Activated naive CD4-positive, alpha-beta T cell treated with anti-CD3 and anti-CD28 coated beads, Interleukin-2, amount 50 U/mL, for 24 hours (primary cell): ENCODE results near the gene ASTN1.

Source experiments
- H3K27ac Mint-ChIP-seq: one replicate; pipeline ENCODE4 v1.8.0; 2021; ENCODE audit warnings: mild to moderate bottlenecking, mixed read lengths
- H3K27me3 Mint-ChIP-seq: one replicate; pipeline ENCODE4 v1.8.0; 2021; ENCODE audit warnings: mixed read lengths
- H3K36me3 Mint-ChIP-seq: one replicate; pipeline ENCODE4 v1.8.0; 2021; ENCODE audit warnings: mixed read lengths
- H3K4me1 Mint-ChIP-seq: one replicate; pipeline ENCODE4 v1.8.0; 2021; ENCODE audit warnings: mixed read lengths
- H3K4me3 Mint-ChIP-seq: one replicate; pipeline ENCODE4 v1.8.0; 2021; ENCODE audit warnings: mild to moderate bottlenecking, mixed read lengths
- H3K9me3 Mint-ChIP-seq: one replicate; pipeline ENCODE4 v1.8.0; 2021; ENCODE audit warnings: mixed read lengths

ASTN1 gene

GRCh38 chr1:176925223-176925622, 239.3 kb downstream of the ASTN1 start:
- no peak overlapping the region for H3K4me3 Mint-ChIP-seq
- H3K27ac Mint-ChIP-seq, result no peak overlapping the region
- H3K27me3 Mint-ChIP-seq, result peaks cover 2% of the 10 kb centered on the region

GRCh38 chr1:176923283-176923682, 241.2 kb downstream of the ASTN1 start:
- Mint-ChIP-seq H3K4me1 (no peaks in the 10 kb centered on the region), H3K4me3 (no peak overlapping the region), H3K36me3 (no peaks in the 10 kb centered on the region), H3K27me3 (peaks cover 4% of the 10 kb centered on the region), H3K27ac (no peak overlapping the region), H3K9me3 (peaks cover under 1% of the 10 kb centered on the region)

More at GRCh38 chr1:176925223-176925622, 239.3 kb downstream of the ASTN1 start:
- H3K36me3 Mint-ChIP-seq, result no peaks in the 10 kb centered on the region
- H3K4me1 Mint-ChIP-seq, result no peaks in the 10 kb centered on the region
- H3K9me3 Mint-ChIP-seq, result peaks cover 6% of the 10 kb centered on the region

- Mint-ChIP-seq H3K27me3 (peaks cover 4% of the 10 kb centered on the region), H3K27ac (no peak overlapping the region), H3K4me1 (no peaks in the 10 kb centered on the region), H3K4me3 (no peak overlapping the region), H3K36me3 (no peaks in the 10 kb centered on the region), H3K9me3 (peaks cover 4% of the 10 kb centered on the region)
Measured at GRCh38 chr1:176919386-176920378, 244.8 kb downstream of the ASTN1 start.

- no peaks in the 10 kb centered on the region for H3K4me1 Mint-ChIP-seq
- H3K27ac Mint-ChIP-seq, result no peak overlapping the region
- peaks cover 10% of the 10 kb centered on the region for H3K27me3 Mint-ChIP-seq
- H3K4me3 Mint-ChIP-seq, result no peak overlapping the region
- no peaks in the 10 kb centered on the region for H3K36me3 Mint-ChIP-seq
- H3K9me3 Mint-ChIP-seq, result no peaks in the 10 kb centered on the region
Measured at GRCh38 chr1:176905648-176906047, 258.9 kb downstream of the ASTN1 start.

GRCh38 chr1:176904057-176904751, 260.3 kb downstream of the ASTN1 start:
- Mint-ChIP-seq H3K36me3 (no peaks in the 10 kb centered on the region), H3K9me3 (no peaks in the 10 kb centered on the region), H3K4me3 (no peak overlapping the region), H3K27ac (no peak overlapping the region), H3K4me1 (no peaks in the 10 kb centered on the region), H3K27me3 (peaks cover 10% of the 10 kb centered on the region)

GRCh38 chr1:176903474-176903873, 261.0 kb downstream of the ASTN1 start:
- Mint-ChIP-seq H3K27me3 (peaks cover 10% of the 10 kb centered on the region), H3K27ac (no peak overlapping the region), H3K4me3 (no peak overlapping the region)

GRCh38 chr1:176899321-176899720, 265.2 kb downstream of the ASTN1 start:
- Mint-ChIP-seq H3K4me1 (peaks cover 5% of the 10 kb centered on the region), H3K9me3 (no peaks in the 10 kb centered on the region), H3K27ac (no peak overlapping the region), H3K27me3 (peaks cover 11% of the 10 kb centered on the region), H3K4me3 (no peak overlapping the region), H3K36me3 (no peaks in the 10 kb centered on the region)

More at GRCh38 chr1:176903474-176903873, 261.0 kb downstream of the ASTN1 start:
- Mint-ChIP-seq H3K4me1 (no peaks in the 10 kb centered on the region), H3K9me3 (no peaks in the 10 kb centered on the region), H3K36me3 (no peaks in the 10 kb centered on the region)

- Mint-ChIP-seq H3K27me3 (peaks cover 4% of the 10 kb centered on the region), H3K27ac (no peak overlapping the region), H3K4me1 (peaks cover 5% of the 10 kb centered on the region), H3K9me3 (no peaks in the 10 kb centered on the region), H3K36me3 (no peaks in the 10 kb centered on the region), H3K4me3 (no peak overlapping the region)
Measured at GRCh38 chr1:176897350-176898236, 266.9 kb downstream of the ASTN1 start.

- peaks cover 4% of the 10 kb centered on the region for H3K27me3 Mint-ChIP-seq
- peaks cover 5% of the 10 kb centered on the region for H3K4me1 Mint-ChIP-seq
- no peak overlapping the region for H3K27ac Mint-ChIP-seq
- H3K36me3 Mint-ChIP-seq, result no peaks in the 10 kb centered on the region
- H3K9me3 Mint-ChIP-seq, result no peaks in the 10 kb centered on the region
- no peak overlapping the region for H3K4me3 Mint-ChIP-seq
Measured at GRCh38 chr1:176896216-176896615, 268.3 kb downstream of the ASTN1 start.

GRCh38 chr1:176894450-176894849, 270.1 kb downstream of the ASTN1 start:
- H3K27ac Mint-ChIP-seq, result no peak overlapping the region
- peaks cover 6% of the 10 kb centered on the region for H3K27me3 Mint-ChIP-seq
- H3K36me3 Mint-ChIP-seq, result no peaks in the 10 kb centered on the region
- H3K9me3 Mint-ChIP-seq, result peaks cover 6% of the 10 kb centered on the region
- H3K4me1 Mint-ChIP-seq, result peaks cover 5% of the 10 kb centered on the region
- no peak overlapping the region for H3K4me3 Mint-ChIP-seq

GRCh38 chr1:176893625-176894352, 270.7 kb downstream of the ASTN1 start:
- peaks cover 5% of the 10 kb centered on the region for H3K4me1 Mint-ChIP-seq
- H3K36me3 Mint-ChIP-seq, result no peaks in the 10 kb centered on the region
- no peak overlapping the region for H3K4me3 Mint-ChIP-seq
- peaks cover 6% of the 10 kb centered on the region for H3K27me3 Mint-ChIP-seq
- no peak overlapping the region for H3K27ac Mint-ChIP-seq
- H3K9me3 Mint-ChIP-seq, result peaks cover 6% of the 10 kb centered on the region

- H3K4me3 Mint-ChIP-seq, result no peak overlapping the region
- peaks cover 6% of the 10 kb centered on the region for H3K9me3 Mint-ChIP-seq
- H3K27me3 Mint-ChIP-seq, result peaks cover 4% of the 10 kb centered on the region
- no peak overlapping the region for H3K27ac Mint-ChIP-seq
- H3K4me1 Mint-ChIP-seq, result no peaks in the 10 kb centered on the region
- no peaks in the 10 kb centered on the region for H3K36me3 Mint-ChIP-seq
Measured at GRCh38 chr1:176888471-176889032, 276.0 kb downstream of the ASTN1 start.

- H3K9me3 Mint-ChIP-seq, result peaks cover 6% of the 10 kb centered on the region
- no peak overlapping the region for H3K27ac Mint-ChIP-seq
- no peaks in the 10 kb centered on the region for H3K36me3 Mint-ChIP-seq
- H3K27me3 Mint-ChIP-seq, result peaks cover 4% of the 10 kb centered on the region
- no peak overlapping the region for H3K4me3 Mint-ChIP-seq
- H3K4me1 Mint-ChIP-seq, result no peaks in the 10 kb centered on the region
Measured at GRCh38 chr1:176885751-176886150, 278.8 kb downstream of the ASTN1 start.

GRCh38 chr1:176885341-176885740, 279.2 kb downstream of the ASTN1 start:
- no peaks in the 10 kb centered on the region for H3K36me3 Mint-ChIP-seq
- peaks cover 6% of the 10 kb centered on the region for H3K9me3 Mint-ChIP-seq
- peaks cover 4% of the 10 kb centered on the region for H3K27me3 Mint-ChIP-seq
- H3K27ac Mint-ChIP-seq, result no peak overlapping the region
- no peak overlapping the region for H3K4me3 Mint-ChIP-seq
- no peaks in the 10 kb centered on the region for H3K4me1 Mint-ChIP-seq
